Natural killer cell treated with Interleukin-12 subunit alpha and Interleukin-12 subunit beta and Interleukin-15 and Interleukin-18, amount 100 ng/mL, for 72 hours (primary cell): ENCODE data around the gene DNASE1L1. TPM values are rescaled to one million over a fixed set of nuclear protein-coding genes. Genes with fewer than 3 reads are reported as not detected.

Experiments used
- ATAC-seq, 2 donors: fragments of 150-1000 bp; cut with Tn5 transposase in 1 of 2; sonication (Bioruptor Pico), chemical (Tn5 transposase) in 1 of 2; 2 replicates each; pipeline ENCODE4 v1.10.0; 2021
- DNase-seq: peaks from one replicate; pipeline ENCODE4 v3.0.0; 2022; ENCODE audit warnings: low spot score
- H3K27ac Mint-ChIP-seq, 2 donors: 1 replicate in 1 of 2; 2 replicates in 1 of 2; pipeline ENCODE4 v1.8.0; 2022; ENCODE audit warnings: mixed read lengths in 2 of 2, mild to moderate bottlenecking in 1 of 2, moderate library complexity in 1 of 2
- H3K27me3 Mint-ChIP-seq, 2 donors: 1 replicate in 1 of 2; 2 replicates in 1 of 2; pipeline ENCODE4 v1.8.0; 2022; ENCODE audit warnings: mixed read lengths in 2 of 2
- H3K36me3 Mint-ChIP-seq: one replicate; pipeline ENCODE4 v1.8.0; 2022; ENCODE audit warnings: mixed read lengths
- H3K4me1 Mint-ChIP-seq, 2 donors: 1 replicate in 1 of 2; 2 replicates in 1 of 2; pipeline ENCODE4 v1.8.0; 2022; ENCODE audit warnings: low read depth in 2 of 2, mixed read lengths in 2 of 2, mild to moderate bottlenecking in 1 of 2
- H3K4me3 Mint-ChIP-seq: one replicate; pipeline ENCODE4 v1.8.0; 2022; ENCODE audit warnings: mixed read lengths
- H3K9me3 Mint-ChIP-seq: 2 replicates; pipeline ENCODE4 v1.8.0; 2022; ENCODE audit warnings: mixed read lengths
- total RNA-seq, 2 donors: library from RNA; stranded (reverse); gene quantifications; one replicate each; pipeline ENCODE4 v1.2.3, GENCODE V29; 2022

The DNASE1L1 gene
- total RNA-seq = 10 to 100 TPM; 12.4 to 14.6 TPM

DNA sequence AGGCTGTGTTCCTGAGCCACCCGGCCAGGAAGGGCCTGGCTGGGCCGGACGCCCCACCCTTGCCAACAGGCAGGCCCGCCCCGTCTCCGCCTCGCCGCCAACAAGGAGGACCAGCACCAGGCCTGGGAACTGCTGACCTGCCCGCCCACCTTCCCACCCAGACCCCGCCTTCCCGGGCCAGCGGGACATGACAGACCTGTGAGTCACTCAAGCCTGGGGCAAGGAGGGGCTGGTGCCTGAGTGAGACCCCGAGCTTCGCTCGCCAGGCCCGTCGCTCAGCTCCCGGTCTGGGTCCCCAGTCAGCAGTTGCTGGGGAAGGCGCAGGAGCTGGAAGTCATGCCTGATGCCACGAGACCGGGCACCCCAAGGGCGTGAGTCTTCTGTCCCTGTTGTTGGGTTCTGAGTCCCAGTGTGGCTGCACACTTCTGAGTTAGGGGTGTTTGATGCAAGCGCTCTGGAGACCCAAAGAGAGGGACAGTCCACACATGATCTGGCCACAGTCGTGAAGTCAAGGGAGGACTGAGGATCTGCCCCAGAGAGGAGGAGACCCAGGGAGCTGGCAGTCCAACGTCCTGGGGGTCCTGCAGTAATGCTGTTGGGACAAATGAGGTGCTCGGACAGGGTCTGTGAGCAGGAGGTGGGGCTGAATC, at the start of gene DNASE1L1:
Gene DNASE1L1, minus strand, starts transcription at position 33 of the 650 bp plus-strand sequence. CDS start 3,686 bp downstream, outside the sequence.
- Mint-ChIP-seq H3K9me3 (no peaks in the 10 kb centered on the region), H3K27me3 (peaks cover 0 to 7% of the 10 kb centered on the region in 2 donors), H3K36me3 (no peaks in the 10 kb centered on the region), H3K27ac (peak within 1 kb of the TSS; percentile 71 to 83), H3K4me1 (peaks cover 14 to 15% of the 10 kb centered on the region in 2 donors), H3K4me3 (peak within 1 kb of the TSS; percentile 82)
- peak; percentile 83 for DNase-seq
- peak; percentile 61 to 82 for ATAC-seq

GRCh38 chrX:154458116-154458953, 49.3 kb upstream of the DNASE1L1 start, which contains the start of gene PLXNA3:
TSS of gene PLXNA3 (plus strand) at chrX:154458281. CDS start at chrX:154460184, 1,903 bp downstream.
- Mint-ChIP-seq H3K27me3 (no peaks in the 10 kb centered on the region), H3K4me1 (peaks cover 6 to 11% of the 10 kb centered on the region in 2 donors), H3K4me3 (peak within 1 kb of the TSS; percentile 100), H3K36me3 (no peaks in the 10 kb centered on the region), H3K9me3 (no peaks in the 10 kb centered on the region), H3K27ac (peak within 1 kb of the TSS; percentile 83 to 88)
- peak; percentile 79 for DNase-seq
- peak; percentile 87 to 90 for ATAC-seq

DNA sequence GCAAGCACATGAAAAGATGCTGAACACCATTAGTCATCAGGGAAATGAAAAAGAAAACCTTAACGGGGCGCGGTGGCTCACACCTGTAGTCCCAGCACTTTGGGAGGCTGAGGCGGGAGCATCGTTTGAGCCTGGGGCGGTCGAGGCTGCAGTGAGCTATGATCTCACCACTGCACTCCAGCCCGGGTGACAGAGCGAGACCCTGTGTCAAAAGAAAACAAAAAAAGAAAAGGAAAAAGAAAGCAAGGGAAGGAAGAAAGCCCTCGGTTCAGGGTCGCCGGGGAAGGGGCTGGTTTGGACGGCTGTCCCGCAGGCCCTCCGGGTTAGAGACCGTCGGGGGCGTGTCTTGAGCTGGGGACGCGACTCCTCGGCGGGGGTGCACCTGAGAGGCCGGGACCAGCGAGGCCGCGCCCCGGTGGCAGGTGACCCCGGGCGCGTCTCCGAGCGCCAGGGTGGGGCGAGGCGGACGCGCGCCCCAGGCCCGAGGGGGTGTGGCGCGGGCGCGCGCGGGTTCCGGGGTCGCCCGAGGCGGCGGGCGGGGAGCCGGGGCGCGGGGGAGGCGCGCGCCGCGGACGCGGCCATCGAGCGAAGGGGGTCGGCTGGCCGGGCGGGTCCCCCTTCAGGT, 48.5 kb upstream of the DNASE1L1 start:
- ATAC-seq (peak; percentile 77 to 80), DNase-seq (no peak)
- Mint-ChIP-seq H3K9me3 (no peaks in the 10 kb centered on the region), H3K4me3 (peak overlapping the region; percentile 100), H3K36me3 (no peaks in the 10 kb centered on the region), H3K4me1 (peaks cover 6 to 11% of the 10 kb centered on the region in 2 donors), H3K27ac (peak overlapping the region; percentile 83 to 88), H3K27me3 (no peaks in the 10 kb centered on the region)

- no peak for ATAC-seq
Measured at GRCh38 chrX:154452823-154453222, 43.8 kb upstream of the DNASE1L1 start.

DNA sequence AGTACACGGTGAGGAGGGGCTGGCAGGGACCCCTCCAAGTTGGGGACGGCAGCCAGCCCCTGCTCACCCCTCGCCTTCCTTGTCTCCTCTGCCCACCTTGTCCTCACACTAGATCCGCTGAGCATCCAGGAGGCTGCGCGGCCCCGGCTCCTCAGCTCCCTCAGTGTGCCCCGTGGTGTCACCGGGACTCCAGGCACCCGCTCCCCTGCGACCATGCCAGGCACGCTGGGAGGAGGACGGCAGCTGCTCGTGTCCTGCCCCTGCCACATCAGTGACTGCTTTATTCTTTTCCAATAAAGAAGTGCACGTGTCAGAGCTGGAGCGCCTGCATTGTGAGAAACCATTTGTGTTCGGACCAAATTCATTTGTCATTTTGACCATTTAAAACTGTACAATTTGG, 41.3 kb upstream of the DNASE1L1 start:
- H3K27me3 Mint-ChIP-seq = no peaks in the 10 kb centered on the region
- DNase-seq (no peak), ATAC-seq (no peak)
- no peaks in the 10 kb centered on the region for H3K36me3 Mint-ChIP-seq
- no peak overlapping the region for H3K27ac Mint-ChIP-seq
- H3K4me1 Mint-ChIP-seq = peaks cover 0 to 13% of the 10 kb centered on the region in 2 donors
- no peaks in the 10 kb centered on the region for H3K9me3 Mint-ChIP-seq
- no peak overlapping the region for H3K4me3 Mint-ChIP-seq

More at GRCh38 chrX:154452823-154453222, 43.8 kb upstream of the DNASE1L1 start:
- H3K36me3 Mint-ChIP-seq = no peaks in the 10 kb centered on the region
- H3K9me3 Mint-ChIP-seq = no peaks in the 10 kb centered on the region
- H3K4me1 Mint-ChIP-seq = peaks cover 6 to 7% of the 10 kb centered on the region in 2 donors
- H3K27me3 Mint-ChIP-seq = no peaks in the 10 kb centered on the region
- no peak overlapping the region for H3K27ac Mint-ChIP-seq
- DNase-seq = no peak
- no peak overlapping the region for H3K4me3 Mint-ChIP-seq

DNA sequence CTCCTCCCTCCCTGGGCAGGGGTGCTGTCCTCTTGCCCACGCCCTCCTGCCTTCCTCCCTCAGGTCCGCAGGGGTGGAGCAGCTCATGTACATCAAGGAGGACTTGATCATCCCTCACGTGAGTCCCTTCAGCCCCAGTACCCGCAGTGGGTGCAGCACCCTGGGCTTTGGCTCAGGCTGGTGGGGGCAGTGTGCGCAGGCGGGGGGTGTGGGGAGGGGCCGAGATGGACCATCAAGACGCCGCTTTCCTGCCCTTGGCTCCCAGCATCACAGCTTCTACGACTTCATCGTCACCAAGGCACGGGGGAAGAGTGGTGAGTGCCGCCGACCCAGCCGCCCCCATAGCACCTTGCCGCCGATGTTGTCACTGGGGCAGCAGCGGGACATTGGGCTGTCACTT, 40.6 kb upstream of the DNASE1L1 start:
- Mint-ChIP-seq H3K4me3 (no peak overlapping the region), H3K27me3 (no peaks in the 10 kb centered on the region), H3K4me1 (peaks cover 0 to 13% of the 10 kb centered on the region in 2 donors), H3K27ac (no peak overlapping the region), H3K9me3 (no peaks in the 10 kb centered on the region), H3K36me3 (no peaks in the 10 kb centered on the region)
- no peak for ATAC-seq
- no peak for DNase-seq

DNA sequence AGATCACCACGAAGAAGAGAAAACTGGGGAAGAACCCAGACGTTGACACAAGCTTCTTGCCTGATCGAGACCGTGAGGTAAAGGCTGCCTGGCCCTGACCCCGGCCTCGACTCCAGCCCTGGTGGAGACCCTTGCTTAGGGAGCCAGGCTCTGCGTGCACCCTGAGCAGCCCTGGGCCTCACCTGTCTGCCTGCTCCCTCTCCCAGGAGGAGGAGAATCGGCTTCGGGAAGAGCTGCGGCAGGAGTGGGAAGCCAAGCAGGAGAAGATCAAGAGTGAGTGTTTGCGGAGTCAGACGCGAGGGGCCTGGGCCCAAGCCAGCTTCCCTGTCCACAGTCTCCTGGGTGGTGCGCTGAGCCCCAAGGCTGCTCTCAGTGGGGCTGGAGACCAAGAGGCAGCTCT, 39.4 kb upstream of the DNASE1L1 start:
- no peak overlapping the region for H3K27ac Mint-ChIP-seq

GRCh38 chrX:154446430-154446829, 37.4 kb upstream of the DNASE1L1 start:
- H3K27me3 Mint-ChIP-seq = no peaks in the 10 kb centered on the region
- H3K9me3 Mint-ChIP-seq = no peaks in the 10 kb centered on the region
- H3K4me3 Mint-ChIP-seq = no peak overlapping the region
- H3K4me1 Mint-ChIP-seq = peaks cover 0 to 15% of the 10 kb centered on the region in 2 donors
- ATAC-seq (no peak), DNase-seq (no peak)
- no peaks in the 10 kb centered on the region for H3K36me3 Mint-ChIP-seq
- no peak overlapping the region for H3K27ac Mint-ChIP-seq

More for the DNA sequence above, 39.4 kb upstream of the DNASE1L1 start:
- Mint-ChIP-seq H3K27me3 (no peaks in the 10 kb centered on the region), H3K36me3 (no peaks in the 10 kb centered on the region), H3K9me3 (no peaks in the 10 kb centered on the region), H3K4me1 (peaks cover 0 to 14% of the 10 kb centered on the region in 2 donors), H3K4me3 (no peak overlapping the region)
- ATAC-seq (no peak), DNase-seq (no peak)

- Mint-ChIP-seq H3K4me1 (peaks cover 0 to 15% of the 10 kb centered on the region in 2 donors), H3K36me3 (no peaks in the 10 kb centered on the region), H3K4me3 (no peak overlapping the region), H3K9me3 (no peaks in the 10 kb centered on the region), H3K27me3 (no peaks in the 10 kb centered on the region), H3K27ac (no peak overlapping the region)
- DNase-seq = no peak
- ATAC-seq = no peak
Measured at GRCh38 chrX:154445776-154446175, 36.7 kb upstream of the DNASE1L1 start.

GRCh38 chrX:154444755-154445246, 35.7 kb upstream of the DNASE1L1 start:
- H3K4me3 Mint-ChIP-seq = no peak overlapping the region
- H3K36me3 Mint-ChIP-seq = no peaks in the 10 kb centered on the region
- no peak for ATAC-seq
- peaks cover 0 to 15% of the 10 kb centered on the region in 2 donors for H3K4me1 Mint-ChIP-seq
- H3K27me3 Mint-ChIP-seq = no peaks in the 10 kb centered on the region
- no peaks in the 10 kb centered on the region for H3K9me3 Mint-ChIP-seq
- no peak for DNase-seq
- no peak overlapping the region for H3K27ac Mint-ChIP-seq

DNA sequence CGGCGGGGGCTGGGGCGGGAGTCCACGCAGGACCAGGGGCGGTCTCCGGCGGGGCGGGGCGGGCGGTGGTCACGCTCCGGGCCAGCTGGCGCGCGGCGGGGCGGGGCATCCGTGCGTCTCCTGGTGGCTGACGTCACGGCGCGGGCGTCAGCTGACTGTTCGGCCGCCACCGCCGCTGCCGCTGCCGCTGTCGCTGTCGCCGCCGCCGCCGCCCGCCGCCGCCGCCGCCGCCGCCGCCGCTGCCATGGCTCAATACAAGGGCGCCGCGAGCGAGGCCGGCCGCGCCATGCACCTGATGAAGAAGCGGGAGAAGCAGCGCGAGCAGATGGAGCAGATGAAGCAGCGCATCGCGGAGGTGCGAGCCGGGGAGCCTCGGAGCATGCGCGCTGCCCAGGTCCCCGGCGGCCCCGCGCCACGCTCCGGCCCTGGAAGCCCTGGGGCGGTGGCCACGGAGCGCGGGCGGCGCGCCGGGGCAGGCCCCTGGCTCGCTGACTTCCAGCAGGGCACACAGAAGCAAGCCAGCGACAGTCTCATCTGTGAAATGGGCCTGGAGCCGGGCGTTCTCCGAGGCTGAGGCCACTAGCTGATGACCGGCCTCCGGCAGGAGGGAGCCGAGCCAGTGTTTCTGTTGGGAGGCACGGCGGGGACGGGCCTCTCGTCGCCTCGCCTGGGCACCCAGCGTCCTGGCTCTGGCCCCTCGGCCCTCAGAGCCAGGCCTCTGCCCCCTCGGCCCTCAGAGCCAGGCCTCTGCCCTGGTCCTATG, 35.1 kb upstream of the DNASE1L1 start, which contains the start of gene FAM50A:
Gene FAM50A, plus strand, starts transcription at position 150 of the 763 bp plus-strand sequence. Its CDS starts 95 bp downstream, at position 245.
- Mint-ChIP-seq H3K36me3 (no peaks in the 10 kb centered on the region), H3K27me3 (no peaks in the 10 kb centered on the region)

GRCh38 chrX:154443479-154443910, 34.4 kb upstream of the DNASE1L1 start:
- Mint-ChIP-seq H3K36me3 (no peaks in the 10 kb centered on the region), H3K27ac (peak overlapping the region; percentile 43 to 48), H3K9me3 (no peaks in the 10 kb centered on the region), H3K27me3 (no peaks in the 10 kb centered on the region), H3K4me3 (peak overlapping the region; percentile 71), H3K4me1 (peaks cover 0 to 15% of the 10 kb centered on the region in 2 donors)
- no peak for DNase-seq
- ATAC-seq = no peak

More for the DNA sequence above, 35.1 kb upstream of the DNASE1L1 start, which contains the start of gene FAM50A:
- Mint-ChIP-seq H3K9me3 (no peaks in the 10 kb centered on the region), H3K4me1 (peaks cover 0 to 15% of the 10 kb centered on the region in 2 donors), H3K27ac (peak within 1 kb of the TSS; percentile 43 to 48), H3K4me3 (peak within 1 kb of the TSS; percentile 71)
- ATAC-seq = peak; percentile 93 to 94
- DNase-seq = peak; percentile 84
